ENCODE measurements around the gene EDA.

The EDA gene

DNA sequence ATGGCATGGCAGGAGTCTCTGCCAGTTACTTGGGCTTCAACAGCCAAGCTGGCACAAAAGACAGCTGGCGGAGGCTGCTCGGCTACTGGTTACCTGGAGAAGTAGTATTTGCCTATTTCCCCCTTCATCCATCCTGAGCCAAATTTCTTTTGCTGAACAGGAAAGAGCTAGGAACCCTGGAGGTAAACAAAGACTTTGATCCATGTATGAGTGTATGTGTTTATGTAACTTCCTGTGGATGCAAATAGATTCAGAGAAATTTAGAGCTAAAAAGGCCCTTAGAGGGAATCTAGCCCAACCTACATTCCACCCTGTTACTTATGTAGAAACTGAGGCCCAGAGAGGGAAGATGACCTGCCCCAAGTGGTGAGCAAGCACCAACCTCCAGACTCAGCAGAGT, 422.6 kb downstream of the EDA start:
- no peak for TF ChIP-seq MYC (IDR thresholded peaks at IDR 0.05; ENCODE audit: low read depth, low read length)
- no peak for DNase-seq (ENCODE audit: low read depth)

DNA sequence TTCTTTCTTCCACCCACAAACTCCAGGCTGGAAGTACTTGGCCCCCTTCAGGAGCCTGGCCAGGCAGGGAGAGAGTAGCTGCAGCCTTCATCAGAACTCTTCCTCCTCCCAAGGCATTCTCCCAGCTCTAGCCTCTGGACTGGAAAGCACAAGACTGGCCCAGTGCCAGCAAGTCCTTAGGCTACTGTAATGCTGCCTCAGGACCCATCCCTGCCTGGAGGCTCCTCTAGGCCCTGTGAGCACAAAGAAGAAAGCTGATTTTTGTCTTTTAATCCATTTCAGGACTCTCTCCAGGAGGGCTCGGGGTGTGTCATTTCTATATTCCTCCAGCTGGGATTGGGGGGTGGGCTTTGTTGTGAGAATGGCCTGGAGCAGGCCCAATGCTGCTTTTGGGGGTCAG, 423.0 kb downstream of the EDA start:
- no peak for DNase-seq (ENCODE audit: low read depth)
- TF ChIP-seq, protein P1, sequence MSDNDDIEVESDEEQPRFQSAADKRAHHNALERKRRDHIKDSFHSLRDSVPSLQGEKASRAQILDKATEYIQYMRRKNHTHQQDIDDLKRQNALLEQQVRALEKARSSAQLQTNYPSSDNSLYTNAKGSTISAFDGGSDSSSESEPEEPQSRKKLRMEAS (IDR thresholded peaks at IDR 0.05; ENCODE audit: low read depth, low read length) = no peak
- no peak for TF ChIP-seq MYC (IDR thresholded peaks at IDR 0.05; ENCODE audit: low read depth, low read length)
- no peak for TF ChIP-seq POLR2A (IDR thresholded peaks at IDR 0.05; ENCODE audit: extremely low read depth, insufficient read length)
- TF ChIP-seq, protein P2, sequence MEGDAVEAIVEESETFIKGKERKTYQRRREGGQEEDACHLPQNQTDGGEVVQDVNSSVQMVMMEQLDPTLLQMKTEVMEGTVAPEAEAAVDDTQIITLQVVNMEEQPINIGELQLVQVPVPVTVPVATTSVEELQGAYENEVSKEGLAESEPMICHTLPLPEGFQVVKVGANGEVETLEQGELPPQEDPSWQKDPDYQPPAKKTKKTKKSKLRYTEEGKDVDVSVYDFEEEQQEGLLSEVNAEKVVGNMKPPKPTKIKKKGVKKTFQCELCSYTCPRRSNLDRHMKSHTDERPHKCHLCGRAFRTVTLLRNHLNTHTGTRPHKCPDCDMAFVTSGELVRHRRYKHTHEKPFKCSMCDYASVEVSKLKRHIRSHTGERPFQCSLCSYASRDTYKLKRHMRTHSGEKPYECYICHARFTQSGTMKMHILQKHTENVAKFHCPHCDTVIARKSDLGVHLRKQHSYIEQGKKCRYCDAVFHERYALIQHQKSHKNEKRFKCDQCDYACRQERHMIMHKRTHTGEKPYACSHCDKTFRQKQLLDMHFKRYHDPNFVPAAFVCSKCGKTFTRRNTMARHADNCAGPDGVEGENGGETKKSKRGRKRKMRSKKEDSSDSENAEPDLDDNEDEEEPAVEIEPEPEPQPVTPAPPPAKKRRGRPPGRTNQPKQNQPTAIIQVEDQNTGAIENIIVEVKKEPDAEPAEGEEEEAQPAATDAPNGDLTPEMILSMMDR (IDR thresholded peaks at IDR 0.05; ENCODE audit: low read depth, low read length) = no peak
- no peak overlapping the region for H3K4me3 ChIP-seq (ENCODE audit: low read depth, low read length)

More for the DNA sequence above, 422.6 kb downstream of the EDA start:
- H3K4me3 ChIP-seq (ENCODE audit: low read depth, low read length) = no peak overlapping the region

DNA sequence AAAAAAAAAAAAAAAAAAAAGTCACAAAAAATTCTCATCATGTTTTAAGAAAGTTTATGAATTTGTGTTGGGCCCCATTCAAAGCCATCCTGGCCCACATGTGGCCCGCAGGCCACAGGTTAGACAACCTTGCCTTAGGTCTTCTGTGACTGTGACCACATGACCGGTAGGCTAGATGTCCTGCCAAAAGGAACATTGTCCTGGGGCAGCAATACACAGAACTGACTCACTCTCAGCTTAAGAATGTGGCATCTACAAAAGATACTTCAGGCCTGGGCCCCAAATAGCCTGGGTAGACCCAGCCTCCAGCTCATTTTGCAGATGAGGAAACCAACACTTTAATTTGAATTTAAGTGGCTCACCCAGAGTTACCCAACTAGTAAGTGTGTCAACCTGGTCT, 423.8 kb downstream of the EDA start:
- TF ChIP-seq MYC (IDR thresholded peaks at IDR 0.05; ENCODE audit: low read depth, low read length) (no peak), POLR2A (IDR thresholded peaks at IDR 0.05; ENCODE audit: extremely low read depth, insufficient read length) (no peak)
- TF ChIP-seq, protein P2 (IDR thresholded peaks at IDR 0.05; ENCODE audit: low read depth, low read length) = no peak
- TF ChIP-seq, protein P1 (IDR thresholded peaks at IDR 0.05; ENCODE audit: low read depth, low read length) = no peak
- H3K4me3 ChIP-seq (ENCODE audit: low read depth, low read length) = no peak overlapping the region
- no peak for DNase-seq (ENCODE audit: low read depth)

DNA sequence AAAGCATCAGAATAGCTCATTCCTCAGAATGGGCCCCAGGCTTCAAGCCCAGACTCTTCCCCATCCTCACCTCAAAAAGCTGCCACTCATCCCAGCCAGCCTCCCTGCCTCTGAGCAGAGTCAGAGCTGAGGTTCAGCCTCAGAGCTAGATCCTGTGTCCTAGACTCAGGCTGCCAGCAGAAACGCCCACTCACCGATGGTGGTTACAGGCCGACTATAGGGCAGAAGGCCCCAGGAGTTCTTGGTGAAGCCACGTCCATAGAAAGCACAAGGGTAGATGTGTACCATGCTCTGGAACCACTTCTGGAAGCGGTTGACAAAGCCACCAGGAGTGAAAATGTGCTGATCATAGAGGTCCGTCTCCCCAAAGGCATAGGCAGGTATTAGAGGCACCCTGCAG, 426.1 kb downstream of the EDA start:
- TF ChIP-seq MYC (IDR thresholded peaks at IDR 0.05; ENCODE audit: low read depth, low read length) (no peak), POLR2A (IDR thresholded peaks at IDR 0.05; ENCODE audit: extremely low read depth, insufficient read length) (no peak)
- TF ChIP-seq, protein P1 (IDR thresholded peaks at IDR 0.05; ENCODE audit: low read depth, low read length) = no peak
- TF ChIP-seq, protein P2 (IDR thresholded peaks at IDR 0.05; ENCODE audit: low read depth, low read length) = no peak
- no peak overlapping the region for H3K4me3 ChIP-seq (ENCODE audit: low read depth, low read length)
- no peak for DNase-seq (ENCODE audit: low read depth)

DNA sequence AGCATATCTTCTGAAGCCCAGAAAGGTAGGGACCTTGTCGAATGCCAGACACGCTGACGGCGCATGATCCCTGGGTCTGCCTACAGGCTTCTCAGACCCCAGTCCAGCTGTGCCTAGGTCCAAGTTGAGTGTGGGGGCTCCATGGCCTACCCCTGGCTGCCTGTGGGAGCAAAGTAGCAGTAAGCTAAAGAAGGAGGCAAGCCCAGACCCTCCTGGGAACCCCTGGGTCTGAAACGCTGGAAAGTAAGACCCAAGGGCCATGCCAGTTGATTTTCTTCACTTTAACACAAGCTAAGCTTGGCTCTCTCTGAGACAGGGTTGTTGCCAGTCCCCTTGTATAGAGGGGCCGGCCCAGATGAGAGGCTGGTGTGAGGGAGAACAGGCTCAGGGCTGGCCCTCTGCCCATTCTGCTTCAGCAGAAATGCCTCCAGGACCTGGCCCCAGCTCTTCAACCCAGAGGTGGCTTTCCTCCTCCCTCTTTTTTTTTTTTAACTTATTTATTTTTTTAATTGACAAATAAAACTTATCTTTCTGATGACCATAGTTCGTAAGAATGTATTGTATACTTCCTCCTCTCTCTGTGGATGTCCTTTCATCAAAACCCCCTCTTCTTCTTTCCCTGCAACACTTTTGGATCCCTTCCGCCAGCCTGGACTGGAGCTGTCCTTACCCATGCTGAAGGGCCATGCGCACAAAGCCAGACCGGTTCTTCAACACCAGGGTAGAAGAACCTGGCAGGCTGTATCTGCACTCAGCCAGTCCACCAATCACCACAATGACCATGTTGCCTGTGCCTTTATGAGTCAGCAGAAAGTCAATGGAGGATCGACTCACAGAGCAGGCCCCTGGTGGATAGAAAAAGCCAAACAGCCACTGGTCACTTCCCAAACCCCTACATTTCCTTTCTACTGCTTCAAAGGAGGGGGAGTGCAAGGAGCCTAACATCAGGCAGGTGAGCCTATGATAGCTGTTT, 426.8 kb downstream of the EDA start:
- DNase-seq (ENCODE audit: low read depth) = peak; percentile 12
- H3K4me3 ChIP-seq (ENCODE audit: low read depth, low read length) = no peak overlapping the region

DNA sequence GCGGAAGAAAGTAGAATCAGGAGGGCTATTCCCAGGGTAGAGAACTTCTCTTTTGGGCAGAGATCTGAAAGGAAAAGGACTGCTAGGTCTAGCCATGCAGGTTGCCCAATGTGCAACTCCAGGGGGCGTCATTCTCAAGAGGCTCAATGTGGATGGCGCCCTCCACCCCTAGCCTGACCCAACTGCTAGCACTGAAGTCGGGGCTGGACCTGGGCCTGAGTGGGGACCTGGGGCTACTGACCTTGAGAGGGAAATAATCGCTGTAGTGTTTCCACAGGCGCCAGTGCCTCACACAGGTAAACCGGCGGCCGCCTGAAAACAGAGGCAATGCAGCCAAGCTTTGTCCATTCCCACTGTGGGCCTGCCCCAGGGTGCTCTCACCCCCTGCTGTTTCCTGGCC, 427.8 kb downstream of the EDA start:
- no peak for DNase-seq (ENCODE audit: low read depth)
- H3K4me3 ChIP-seq (ENCODE audit: low read depth, low read length) = no peak overlapping the region
- TF ChIP-seq, protein P2 (IDR thresholded peaks at IDR 0.05; ENCODE audit: low read depth, low read length) = no peak
- TF ChIP-seq MYC (IDR thresholded peaks at IDR 0.05; ENCODE audit: low read depth, low read length) (no peak), POLR2A (IDR thresholded peaks at IDR 0.05; ENCODE audit: extremely low read depth, insufficient read length) (no peak)
- TF ChIP-seq, protein P1 (IDR thresholded peaks at IDR 0.05; ENCODE audit: low read depth, low read length) = no peak

More for the DNA sequence above, 426.8 kb downstream of the EDA start:
- TF ChIP-seq, protein P2 (IDR thresholded peaks at IDR 0.05; ENCODE audit: low read depth, low read length) = no peak
- TF ChIP-seq, protein P1 (IDR thresholded peaks at IDR 0.05; ENCODE audit: low read depth, low read length) = no peak
- TF ChIP-seq MYC (IDR thresholded peaks at IDR 0.05; ENCODE audit: low read depth, low read length) = no peak
- TF ChIP-seq POLR2A (IDR thresholded peaks at IDR 0.05; ENCODE audit: extremely low read depth, insufficient read length) = no peak

Data from NB4 (cell line).